HCT116 (cell line): ENCODE measurements around the gene KAZN. TPM values are rescaled to one million over a fixed set of nuclear protein-coding genes. Genes with fewer than 3 reads are reported as not detected.

ENCODE experiments used
- ATAC-seq: fragments of 200-7000 bp; cut with Tn5 transposase; 2 replicates; pipeline ENCODE4 v1.9.1; 2020; ENCODE audit warnings: mild to moderate bottlenecking, moderate library complexity
- BruUV-seq: library from RNA; stranded (reverse); fragments of 400-500 nt; replicated peaks from 2 replicates; lab custom pipeline; 2021; lab: Mats Ljungman, UMichigan
- CTCF ChIA-PET: fragments of 300-600 bp; sonication (Branson Sonifier 250); formaldehyde crosslinking; loops from one replicate; lab custom pipeline; 2021; ENCODE audit warnings: antibody characterized with exemption; lab: Charles Lee
- POLR2A ChIA-PET: fragments of 300-600, 350-600 bp; sonication (Branson Sonifier 250); formaldehyde crosslinking; loops from one replicate; lab custom pipeline; 2021; ENCODE audit warnings: antibody characterized with exemption; lab: Charles Lee
- RAD21 ChIA-PET, 2 experiments: fragments of 300-600 bp; sonication (Branson Sonifier 250); formaldehyde crosslinking; loops; one replicate each; lab custom pipeline; 2023; ENCODE audit warnings: low total read pairs in 2 of 2; ENCODE audit not compliant: uncharacterized antibody in 2 of 2, unreplicated experiment in 2 of 2, low non-redundant PET in 1 of 2; lab: Charles Lee
- DNase-seq: peaks from one replicate; pipeline ENCODE4 v3.0.0-alpha.2; 2010; ENCODE audit warnings: low read depth, low spot score
- H2AFZ ChIP-seq: fragments of 200-600 bp; shearing (Covaris generic), sonication (generic); 2 replicates; pipeline ENCODE4 v1.6.1; 2017; ENCODE audit warnings: low read depth, mixed run types, mixed read lengths, antibody characterized with exemption, low read length; ENCODE audit not compliant: poor library complexity, severe bottlenecking
- H3K27ac ChIP-seq: 2 replicates; pipeline ENCODE4 v1.5.1; 2012; ENCODE audit warnings: low read depth, low read length
- H3K27me3 ChIP-seq: fragments of 200-600 bp; sonication (generic); 2 replicates; pipeline ENCODE4 v1.6.1; 2016; ENCODE audit warnings: mixed run types, low read length, mixed read lengths; ENCODE audit not compliant: insufficient read depth
- H3K36me3 ChIP-seq, 2 experiments: fragments of 200-500 bp in 1 of 2; fragments of 200-600 bp in 1 of 2; sonication (Bioruptor generic) in 1 of 2; sonication (generic) in 1 of 2; 2 replicates each; pipeline versions ENCODE4 v1.5.1 to v1.6.1; 2014 to 2016; ENCODE audit warnings: low read length in 2 of 2, inconsistent platforms in 1 of 2, mixed read lengths in 1 of 2, mixed run types in 1 of 2; ENCODE audit not compliant: insufficient read depth in 2 of 2, control insufficient read depth in 1 of 2
- H3K4me1 ChIP-seq, 2 experiments: fragments of 200-600 bp in 1 of 2; sonication (generic) in 1 of 2; 2 replicates each; pipeline versions ENCODE4 v1.5.1 to v1.6.1; 2012 to 2017; ENCODE audit warnings: low read length in 2 of 2, inconsistent platforms in 1 of 2, mild to moderate bottlenecking in 1 of 2, mixed read lengths in 1 of 2, mixed run types in 1 of 2, moderate library complexity in 1 of 2; ENCODE audit not compliant: insufficient read depth in 2 of 2, control insufficient read depth in 1 of 2
- H3K4me2 ChIP-seq: fragments of 200-600 bp; sonication (generic); 2 replicates; pipeline ENCODE4 v1.6.1; 2017; ENCODE audit warnings: mixed run types, low read length, mixed read lengths
- H3K4me3 ChIP-seq, 2 experiments: fragments of 200-600 bp in 1 of 2; sonication (generic) in 1 of 2; replicated peaks in 1 of 2; 2 replicates each; pipeline ENCODE4 v1.5.1; 2011 to 2016; ENCODE audit warnings: low read length in 2 of 2, control low read depth in 1 of 2, low read depth in 1 of 2, mild to moderate bottlenecking in 1 of 2, mixed read lengths in 1 of 2, mixed run types in 1 of 2
- H3K79me2 ChIP-seq: fragments of 200-600 bp; sonication (generic); 2 replicates; pipeline ENCODE4 v1.6.1; 2017; ENCODE audit warnings: mild to moderate bottlenecking, mixed run types, low read length, moderate library complexity, mixed read lengths; ENCODE audit not compliant: insufficient read depth
- H3K9ac ChIP-seq: fragments of 200-600 bp; sonication (generic); 2 replicates; pipeline ENCODE4 v1.6.1; 2016; ENCODE audit warnings: low read length, mixed read lengths
- H3K9me2 ChIP-seq: fragments of 200-600 bp; sonication (generic), shearing (Covaris generic); 2 replicates; pipeline ENCODE4 v1.6.1; 2017; ENCODE audit warnings: mixed run types, mild to moderate bottlenecking, moderate library complexity; ENCODE audit not compliant: insufficient read depth
- H3K9me3 ChIP-seq, 2 experiments: fragments of 200-500 bp in 1 of 2; fragments of 200-600 bp in 1 of 2; sonication (Bioruptor generic) in 1 of 2; sonication (generic) in 1 of 2; 2 replicates each; pipeline ENCODE4 v1.6.1; 2014 to 2017; ENCODE audit warnings: low read length in 2 of 2, mixed read lengths in 2 of 2, inconsistent platforms in 1 of 2, low read depth in 1 of 2, mild to moderate bottlenecking in 1 of 2, mixed run types in 1 of 2, moderate library complexity in 1 of 2; ENCODE audit not compliant: control insufficient read depth in 1 of 2, insufficient read depth in 1 of 2
- H4K20me1 ChIP-seq: fragments of 200-600 bp; sonication (generic), shearing (Covaris generic); 2 replicates; pipeline ENCODE4 v1.6.1; 2017; ENCODE audit warnings: mixed run types, mild to moderate bottlenecking, moderate library complexity; ENCODE audit not compliant: insufficient read depth
- CBX3 ChIP-seq: IDR thresholded peaks from 2 replicates; pipeline ENCODE4 v1.6.1; 2012; ENCODE audit warnings: low read depth
- EZH2 ChIP-seq: fragments of 200-600 bp; sonication (generic); IDR thresholded peaks from 2 replicates; pipeline ENCODE4 v1.6.1; 2017; ENCODE audit warnings: antibody characterized with exemption, mixed run types
- FOSL1 ChIP-seq: IDR thresholded peaks from 2 replicates; pipeline ENCODE4 v1.6.1; 2012; ENCODE audit warnings: low read depth
- JUND ChIP-seq: IDR thresholded peaks from 2 replicates; pipeline ENCODE4 v1.6.1; 2012
- RAD21 ChIP-seq: IDR thresholded peaks from 2 replicates; pipeline ENCODE4 v1.6.1; 2012; ENCODE audit warnings: low read depth, mild to moderate bottlenecking
- ZFX ChIP-seq: fragments of 450-650 bp; IDR thresholded peaks from 2 replicates; pipeline ENCODE4 v1.6.1; 2017
- ZNF274 ChIP-seq: fragments of 200-500 bp; sonication (Bioruptor generic); IDR thresholded peaks from 2 replicates; pipeline ENCODE4 v1.6.1; 2014; ENCODE audit warnings: mild to moderate bottlenecking, low read depth, low read length, inconsistent platforms
- intact Hi-C: fragments of 100-400 bp; cut with micrococcal nuclease; formaldehyde crosslinking; loops from 2 replicates; pipeline ENCODE4 v1.10.0; 2022
- total RNA-seq: library from RNA; stranded (reverse); gene quantifications from one replicate; pipeline ENCODE4 v1.2.1, GENCODE V29; 2021; ENCODE audit not compliant: unreplicated experiment
- TF ChIP-seq, protein P1 (sequence below), 3 experiments: fragments of 200-600 bp in 1 of 3; sonication (generic) in 1 of 3; IDR thresholded peaks in 2 of 3; conservative IDR thresholded peaks in 1 of 3; 2 replicates each; pipeline ENCODE4 v1.5.1; 2012 to 2017; ENCODE audit warnings: low read depth in 2 of 3, low read length in 2 of 3, antibody characterized with exemption in 1 of 3, borderline replicate concordance in 1 of 3, control low read depth in 1 of 3, mild to moderate bottlenecking in 1 of 3, mixed read lengths in 1 of 3, mixed run types in 1 of 3, moderate library complexity in 1 of 3; ENCODE audit not compliant: insufficient read depth in 1 of 3
- TF ChIP-seq, protein P2 (sequence below): IDR thresholded peaks from 2 replicates; pipeline ENCODE4 v1.6.1; 2011; ENCODE audit warnings: mild to moderate bottlenecking, low read length, moderate library complexity; ENCODE audit not compliant: insufficient replicate concordance; ENCODE audit errors: extremely low read depth

The KAZN gene
- total RNA-seq, 1 experiment from 2014 or later = 13.4 TPM

DNA sequence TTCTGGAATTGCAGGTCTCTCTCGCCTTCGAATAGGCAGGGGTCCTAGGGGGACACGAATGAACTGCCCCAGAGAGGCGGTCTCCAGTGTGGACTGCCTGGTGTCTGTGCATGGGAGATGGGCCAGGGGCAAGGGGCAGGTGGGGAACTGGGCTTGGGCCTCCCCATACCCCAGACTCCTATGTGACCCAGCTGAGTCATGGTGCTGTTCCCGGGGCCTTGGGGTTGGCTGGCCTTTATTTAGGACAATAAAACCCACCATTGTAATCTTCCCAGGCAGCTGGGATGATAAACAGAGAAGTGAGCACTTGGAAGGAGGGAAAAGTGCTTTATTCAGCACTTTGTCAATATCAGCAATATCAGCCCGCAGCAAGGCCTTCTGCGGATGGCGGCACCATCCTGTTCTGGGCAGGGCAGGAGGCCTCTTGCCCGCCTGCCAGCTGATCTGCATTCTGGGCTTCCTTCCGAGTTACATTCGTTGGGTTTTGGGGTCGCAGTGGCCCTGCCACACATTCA lies 346.0 kb downstream of the KAZN start:
- TF ChIP-seq JUND (no peak), ZNF274 (no peak), ZFX (no peak), EZH2 (no peak), RAD21 (no peak), CBX3 (no peak), FOSL1 (no peak)
- TF ChIP-seq, protein P1, sequence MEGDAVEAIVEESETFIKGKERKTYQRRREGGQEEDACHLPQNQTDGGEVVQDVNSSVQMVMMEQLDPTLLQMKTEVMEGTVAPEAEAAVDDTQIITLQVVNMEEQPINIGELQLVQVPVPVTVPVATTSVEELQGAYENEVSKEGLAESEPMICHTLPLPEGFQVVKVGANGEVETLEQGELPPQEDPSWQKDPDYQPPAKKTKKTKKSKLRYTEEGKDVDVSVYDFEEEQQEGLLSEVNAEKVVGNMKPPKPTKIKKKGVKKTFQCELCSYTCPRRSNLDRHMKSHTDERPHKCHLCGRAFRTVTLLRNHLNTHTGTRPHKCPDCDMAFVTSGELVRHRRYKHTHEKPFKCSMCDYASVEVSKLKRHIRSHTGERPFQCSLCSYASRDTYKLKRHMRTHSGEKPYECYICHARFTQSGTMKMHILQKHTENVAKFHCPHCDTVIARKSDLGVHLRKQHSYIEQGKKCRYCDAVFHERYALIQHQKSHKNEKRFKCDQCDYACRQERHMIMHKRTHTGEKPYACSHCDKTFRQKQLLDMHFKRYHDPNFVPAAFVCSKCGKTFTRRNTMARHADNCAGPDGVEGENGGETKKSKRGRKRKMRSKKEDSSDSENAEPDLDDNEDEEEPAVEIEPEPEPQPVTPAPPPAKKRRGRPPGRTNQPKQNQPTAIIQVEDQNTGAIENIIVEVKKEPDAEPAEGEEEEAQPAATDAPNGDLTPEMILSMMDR (IDR thresholded peaks at IDR 0.05 in 2 of 3, conservative IDR thresholded peaks at IDR 0.05 in 1 of 3; ENCODE audit: borderline replicate concordance in 1 of 3, insufficient read depth in 1 of 3, low read depth in 2 of 3, low read length in 2 of 3) = no peak
- TF ChIP-seq, protein P2, sequence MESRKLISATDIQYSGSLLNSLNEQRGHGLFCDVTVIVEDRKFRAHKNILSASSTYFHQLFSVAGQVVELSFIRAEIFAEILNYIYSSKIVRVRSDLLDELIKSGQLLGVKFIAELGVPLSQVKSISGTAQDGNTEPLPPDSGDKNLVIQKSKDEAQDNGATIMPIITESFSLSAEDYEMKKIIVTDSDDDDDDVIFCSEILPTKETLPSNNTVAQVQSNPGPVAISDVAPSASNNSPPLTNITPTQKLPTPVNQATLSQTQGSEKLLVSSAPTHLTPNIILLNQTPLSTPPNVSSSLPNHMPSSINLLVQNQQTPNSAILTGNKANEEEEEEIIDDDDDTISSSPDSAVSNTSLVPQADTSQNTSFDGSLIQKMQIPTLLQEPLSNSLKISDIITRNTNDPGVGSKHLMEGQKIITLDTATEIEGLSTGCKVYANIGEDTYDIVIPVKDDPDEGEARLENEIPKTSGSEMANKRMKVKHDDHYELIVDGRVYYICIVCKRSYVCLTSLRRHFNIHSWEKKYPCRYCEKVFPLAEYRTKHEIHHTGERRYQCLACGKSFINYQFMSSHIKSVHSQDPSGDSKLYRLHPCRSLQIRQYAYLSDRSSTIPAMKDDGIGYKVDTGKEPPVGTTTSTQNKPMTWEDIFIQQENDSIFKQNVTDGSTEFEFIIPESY = no peak
- no TSS peak for BruUV-seq
- CTCF ChIA-PET = no interaction called here
- RAD21 ChIA-PET = no interaction called here
- Histone ChIP-seq H3K4me2 (no peak overlapping the region), H3K9ac (no peak overlapping the region), H3K4me1 (peaks cover 0 to 28% of the 10 kb centered on the region in 2 experiments; a peak in 3 of 4 replicates), H3K27ac (no peak overlapping the region), H3K36me3 (no peaks in the 10 kb centered on the region), H2AFZ (no peak overlapping the region), H3K79me2 (peaks cover 6% of the 10 kb centered on the region), H4K20me1 (no peaks in the 10 kb centered on the region), H3K4me3 (no peak overlapping the region), H3K27me3 (no peaks in the 10 kb centered on the region), H3K9me2 (no peaks in the 10 kb centered on the region), H3K9me3 (no peaks in the 10 kb centered on the region)
- ATAC-seq = no peak
- intact Hi-C loops = no loop called here
- DNase-seq = no peak
- POLR2A ChIA-PET = no interaction called here
